Transverse colon (tissue), 4 donors: ENCODE data around the gene ABCC2. TPM values are rescaled to one million over a fixed set of nuclear protein-coding genes. Genes with fewer than 3 reads are reported as not detected.

Source experiments
- DNase-seq: peaks from one replicate; pipeline ENCODE4 v3.0.0-alpha.2; 2019
- H3K27ac ChIP-seq, 4 donors: fragments of 200-600 bp; sonication (generic); 2 replicates each; pipeline ENCODE4 v1.5.1; 2016 to 2018; ENCODE audit warnings: inconsistent platforms in 4 of 4
- H3K27me3 ChIP-seq: fragments of 200-600 bp; sonication (generic); 2 replicates; pipeline ENCODE4 v1.5.1; 2017; ENCODE audit warnings: inconsistent platforms
- H3K36me3 ChIP-seq, 4 donors: fragments of 200-600 bp; sonication (generic); 2 replicates each; pipeline ENCODE4 v1.5.1; 2017 to 2019; ENCODE audit warnings: inconsistent platforms in 4 of 4
- H3K4me1 ChIP-seq, 4 donors: fragments of 200-600 bp; sonication (generic); 2 replicates each; pipeline ENCODE4 v1.5.1; 2017 to 2020; ENCODE audit warnings: inconsistent platforms in 4 of 4
- H3K4me3 ChIP-seq, 4 donors: fragments of 200-600 bp; sonication (generic); 1 replicate in 1 of 4; 2 replicates in 3 of 4; pipeline versions ENCODE4 v1.5.1 to v1.6.1; 2017 to 2019; ENCODE audit warnings: inconsistent platforms in 4 of 4
- H3K9me3 ChIP-seq, 2 donors: fragments of 200-600 bp; sonication (generic); 2 replicates each; pipeline ENCODE4 v1.5.1; 2017 to 2019; ENCODE audit warnings: inconsistent platforms in 2 of 2
- CTCF ChIP-seq, 5 experiments: fragments of 200-600 bp in 3 of 5; fragments of 450-650 bp in 2 of 5; sonication (generic) in 3 of 5; IDR thresholded peaks; 1 replicate in 2 of 5; 2 replicates in 3 of 5; pipeline ENCODE4 v1.5.1; 2016 to 2017; ENCODE audit warnings: antibody characterized with exemption in 5 of 5, inconsistent platforms in 3 of 5, mild to moderate bottlenecking in 2 of 5, moderate library complexity in 1 of 5
- EP300 ChIP-seq: sonication (generic); formaldehyde crosslinking; IDR thresholded peaks from one replicate; pipeline ENCODE4 v1.6.1; 2017; ENCODE audit warnings: antibody characterized with exemption, low read depth
- POLR2A ChIP-seq: fragments of 450-650 bp; IDR thresholded peaks from one replicate; pipeline ENCODE4 v1.6.1; 2016; ENCODE audit warnings: antibody characterized with exemption, mild to moderate bottlenecking, moderate library complexity
- POLR2AphosphoS5 ChIP-seq, 3 donors: sonication (generic); formaldehyde crosslinking; IDR thresholded peaks; one replicate each; pipeline ENCODE4 v1.6.1; 2016; ENCODE audit warnings: antibody characterized with exemption in 3 of 3
- WGBS, 2 donors: methylation state at CpG; one replicate each; pipeline ENCODE4 v1.1.5; 2018; ENCODE audit warnings: low coverage in 1 of 2; 5-methylcytosine and 5-hydroxymethylcytosine counted together
- in situ Hi-C, 4 donors: fragments of 200-750 bp; cut with MboI; loops; one replicate each; pipeline versions ENCODE4 v1.15.0 to v1.15.1; 2017; ENCODE audit warnings: low sequenced_read_pairs in 3 of 4, low pct_ligation_motif_present in 1 of 4, low pct_unique_long_range_greater_than_20kb in 1 of 4
- intact Hi-C: fragments of 100-400 bp; cut with DNase I; formaldehyde crosslinking; loops from one replicate; pipeline ENCODE4 v1.15.1; 2023; ENCODE audit warnings: low total_unique reads
- total RNA-seq, 4 donors: library from RNA; depleted of rRNA; stranded (reverse); fragments of >200 nt; gene quantifications; one replicate each; pipeline ENCODE4 v1.1.0, GENCODE V29; 2016

The ABCC2 gene
- total RNA-seq, 4 donors from 2014 or later = 0.75 to 2.7 (median 1.5) TPM

- no peak for DNase-seq
- intact Hi-C loops (no loop called here), in situ Hi-C loops (no loop called here)
- WGBS, 2 donors = 90% methylated on average over 4 of the region's 4 CpGs; no CpG with 5 or more reads in 1 of the 2 donors
- TF ChIP-seq EP300 = no peak
- TF ChIP-seq POLR2AphosphoS5 (IDR thresholded peaks at IDR 0.05) = no peak
- no peak for TF ChIP-seq CTCF (IDR thresholded peaks at IDR 0.05)
- TF ChIP-seq POLR2A = no peak
- no peaks in the 10 kb centered on the region for H3K36me3 ChIP-seq
- no peaks in the 10 kb centered on the region for H3K27me3 ChIP-seq
- H3K4me3 ChIP-seq = no peak overlapping the region
- no peaks in the 10 kb centered on the region for H3K9me3 ChIP-seq
- H3K4me1 ChIP-seq = no peaks in the 10 kb centered on the region
- H3K27ac ChIP-seq = no peak overlapping the region
Observed at GRCh38 chr10:99799613-99800012, 17.2 kb downstream of the ABCC2 start.

- no peak for TF ChIP-seq CTCF (IDR thresholded peaks at IDR 0.05)
- peaks cover 0 to 5% (median under 1%) of the 10 kb centered on the region in 4 donors for H3K4me1 ChIP-seq
- intact Hi-C loops = no loop called here
- H3K9me3 ChIP-seq = no peaks in the 10 kb centered on the region
- in situ Hi-C loops = no loop called here
- H3K27me3 ChIP-seq = no peaks in the 10 kb centered on the region
- DNase-seq = no peak
- no peak overlapping the region for H3K4me3 ChIP-seq
- 85% methylated on average over 3 of the region's 3 CpGs; no CpG with 5 or more reads in 1 of the 2 donors for WGBS, 2 donors
- H3K27ac ChIP-seq = no peak overlapping the region
- H3K36me3 ChIP-seq = no peaks in the 10 kb centered on the region
Observed at GRCh38 chr10:99804471-99804870, 22.0 kb downstream of the ABCC2 start.

- Histone ChIP-seq H3K4me1 (peaks cover 0 to 8% (median 1%) of the 10 kb centered on the region in 4 donors), H3K27ac (no peak overlapping the region), H3K36me3 (no peaks in the 10 kb centered on the region), H3K9me3 (no peaks in the 10 kb centered on the region), H3K27me3 (no peaks in the 10 kb centered on the region), H3K4me3 (no peak overlapping the region)
- in situ Hi-C loops (no loop called here), intact Hi-C loops (no loop called here)
- WGBS, 2 donors = 85 to 93% methylated on average over 5 of the region's 5 CpGs
- TF ChIP-seq EP300 = no peak
- TF ChIP-seq POLR2AphosphoS5 (IDR thresholded peaks at IDR 0.05) = no peak
- no peak for TF ChIP-seq CTCF (IDR thresholded peaks at IDR 0.05)
- TF ChIP-seq POLR2A = no peak
- no peak for DNase-seq
Observed at GRCh38 chr10:99805190-99805589, 22.8 kb downstream of the ABCC2 start.

GRCh38 chr10:99806091-99806490 is 23.7 kb downstream of the ABCC2 start:
- Histone ChIP-seq H3K9me3 (no peaks in the 10 kb centered on the region), H3K36me3 (no peaks in the 10 kb centered on the region), H3K4me1 (peaks cover 0 to 8% (median 1%) of the 10 kb centered on the region in 4 donors), H3K4me3 (no peak overlapping the region), H3K27me3 (no peaks in the 10 kb centered on the region), H3K27ac (no peak overlapping the region)
- WGBS, 2 donors = 56 to 65% methylated on average over 3 of the region's 3 CpGs
- in situ Hi-C loops = no loop called here
- DNase-seq = no peak
- no peak for TF ChIP-seq CTCF (IDR thresholded peaks at IDR 0.05)
- TF ChIP-seq EP300 = no peak
- TF ChIP-seq POLR2A = no peak
- no peak for TF ChIP-seq POLR2AphosphoS5 (IDR thresholded peaks at IDR 0.05)
- intact Hi-C loops = no loop called here
